Caco-2 (cell line): ENCODE results near the gene CETP. TPM values are rescaled to one million over a fixed set of nuclear protein-coding genes. Genes with fewer than 3 reads are reported as not detected.
A peak's percentile ranks its signal among the peaks of the same experiment; 100 is the strongest.

Experiments used
- BruUV-seq: library from RNA; stranded (reverse); fragments of 400-500 nt; replicated peaks from 2 replicates; lab custom pipeline; 2021; lab: Mats Ljungman, UMichigan
- CTCF ChIA-PET: fragments of 300-600 bp; sonication (Branson Sonifier 250); formaldehyde crosslinking; loops from one replicate; lab custom pipeline; 2022; ENCODE audit warnings: antibody characterized with exemption; lab: Charles Lee
- POLR2A ChIA-PET: fragments of 300-600 bp; sonication (Branson Sonifier 250); formaldehyde crosslinking; loops from one replicate; lab custom pipeline; 2022; ENCODE audit warnings: antibody characterized with exemption; lab: Charles Lee
- DNase-seq, 2 experiments: peaks; one replicate each; pipeline versions ENCODE4 v3.0.0 to v3.0.0-alpha.2; 2020 to 2022
- H3K27me3 ChIP-seq: replicated peaks from 2 replicates; pipeline ENCODE4 v1.6.0; 2011; ENCODE audit warnings: low read length; ENCODE audit not compliant: control insufficient read depth, insufficient read depth
- H3K36me3 ChIP-seq: 2 replicates; pipeline ENCODE4 v1.5.1; 2011; ENCODE audit warnings: low read length; ENCODE audit not compliant: control insufficient read depth, insufficient read depth
- H3K4me1 ChIP-seq: fragments of 250-450 bp; sonication (Bioruptor Pico); 2 replicates; pipeline ENCODE4 v1.5.1; 2020; ENCODE audit warnings: mild to moderate bottlenecking
- H3K4me3 ChIP-seq: 2 replicates; pipeline ENCODE4 v1.5.1; 2011; ENCODE audit warnings: low read depth, mild to moderate bottlenecking, control low read depth, low read length
- H3K9me3 ChIP-seq: fragments of 250-450 bp; sonication (Bioruptor Pico); 2 replicates; pipeline ENCODE4 v1.5.1; 2020; ENCODE audit warnings: mild to moderate bottlenecking, moderate library complexity
- H3K27ac Mint-ChIP-seq: one replicate; pipeline ENCODE4 v1.8.0; 2022; ENCODE audit warnings: mixed read lengths; ENCODE audit not compliant: unreplicated experiment
- H3K27me3 Mint-ChIP-seq: one replicate; pipeline ENCODE4 v1.8.0; 2022; ENCODE audit warnings: mixed read lengths; ENCODE audit not compliant: insufficient read depth, unreplicated experiment
- H3K36me3 Mint-ChIP-seq: one replicate; pipeline ENCODE4 v1.8.0; 2022; ENCODE audit warnings: mild to moderate bottlenecking, mixed read lengths; ENCODE audit not compliant: insufficient read depth, unreplicated experiment
- H3K4me1 Mint-ChIP-seq: one replicate; pipeline ENCODE4 v1.8.0; 2022; ENCODE audit warnings: low read depth, mixed read lengths; ENCODE audit not compliant: unreplicated experiment
- H3K4me3 Mint-ChIP-seq: one replicate; pipeline ENCODE4 v1.8.0; 2022; ENCODE audit warnings: mild to moderate bottlenecking, moderate library complexity, mixed read lengths; ENCODE audit not compliant: unreplicated experiment
- H3K9me3 Mint-ChIP-seq: one replicate; pipeline ENCODE4 v1.8.0; 2022; ENCODE audit warnings: mixed read lengths; ENCODE audit not compliant: unreplicated experiment
- intact Hi-C: fragments of 100-400 bp; cut with micrococcal nuclease; formaldehyde crosslinking; loops from one replicate; pipeline ENCODE4 v1.10.0; 2022; ENCODE audit not compliant: unreplicated experiment
- total RNA-seq: library from RNA; stranded (reverse); gene quantifications from 2 replicates; pipeline ENCODE4 v1.2.3, GENCODE V29; 2022
- TF ChIP-seq, protein P1 (sequence below), 2 experiments: fragments of 200-600 bp in 1 of 2; IDR thresholded peaks; 1 replicate in 1 of 2; 2 replicates in 1 of 2; pipeline versions ENCODE4 v1.5.1 to v1.8.0; 2011 to 2022; ENCODE audit warnings: antibody characterized with exemption in 1 of 2, control low read depth in 1 of 2, inconsistent platforms in 1 of 2, low read depth in 1 of 2, low read length in 1 of 2, mild to moderate bottlenecking in 1 of 2, moderate library complexity in 1 of 2; ENCODE audit not compliant: insufficient read depth in 1 of 2, severe bottlenecking in 1 of 2, unreplicated experiment in 1 of 2

CETP gene
- total RNA-seq, 1 experiment from 2014 or later = not detected

DNA sequence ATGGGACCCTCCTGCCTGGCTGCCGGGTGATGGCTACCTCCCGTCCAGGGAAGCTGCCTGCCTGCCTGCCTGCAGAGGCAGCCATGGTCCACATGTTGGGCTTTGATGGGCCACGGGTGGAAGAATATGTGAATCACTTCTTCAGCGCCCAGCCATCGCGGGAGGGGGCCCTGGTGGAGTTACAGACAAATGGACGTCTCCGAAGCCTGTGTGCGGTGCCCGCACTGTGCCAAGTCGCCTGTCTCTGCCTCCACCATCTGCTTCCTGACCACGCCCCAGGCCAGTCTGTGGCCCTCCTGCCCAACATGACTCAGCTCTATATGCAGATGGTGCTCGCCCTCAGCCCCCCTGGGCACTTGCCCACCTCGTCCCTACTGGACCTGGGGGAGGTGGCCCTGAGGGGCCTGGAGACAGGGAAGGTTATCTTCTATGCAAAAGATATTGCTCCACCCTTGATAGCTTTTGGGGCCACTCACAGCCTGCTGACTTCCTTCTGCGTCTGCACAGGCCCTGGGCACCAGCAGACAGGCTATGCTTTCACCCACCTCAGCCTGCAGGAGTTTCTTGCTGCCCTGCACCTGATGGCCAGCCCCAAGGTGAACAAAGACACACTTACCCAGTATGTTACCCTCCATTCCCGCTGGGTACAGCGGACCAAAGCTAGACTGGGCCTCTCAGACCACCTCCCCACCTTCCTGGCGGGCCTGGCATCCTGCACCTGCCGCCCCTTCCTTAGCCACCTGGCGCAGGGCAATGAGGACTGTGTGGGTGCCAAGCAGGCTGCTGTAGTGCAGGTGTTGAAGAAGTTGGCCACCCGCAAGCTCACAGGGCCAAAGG lies 64.4 kb downstream of the CETP start:
- no peak for DNase-seq
- Mint-ChIP-seq H3K4me3 (no peak overlapping the region), H3K27ac (no peak overlapping the region), H3K9me3 (no peaks in the 10 kb centered on the region), H3K36me3 (no peaks in the 10 kb centered on the region), H3K4me1 (no peaks in the 10 kb centered on the region), H3K27me3 (peaks cover 6% of the 10 kb centered on the region)
- H3K27me3 ChIP-seq = no peaks in the 10 kb centered on the region
- ChIA-PET CTCF (no interaction called here), POLR2A (no interaction called here)
- no peaks in the 10 kb centered on the region for H3K36me3 ChIP-seq
- no peaks in the 10 kb centered on the region for H3K4me1 ChIP-seq
- no peaks in the 10 kb centered on the region for H3K9me3 ChIP-seq
- no TSS peak for BruUV-seq
- TF ChIP-seq, protein P1, sequence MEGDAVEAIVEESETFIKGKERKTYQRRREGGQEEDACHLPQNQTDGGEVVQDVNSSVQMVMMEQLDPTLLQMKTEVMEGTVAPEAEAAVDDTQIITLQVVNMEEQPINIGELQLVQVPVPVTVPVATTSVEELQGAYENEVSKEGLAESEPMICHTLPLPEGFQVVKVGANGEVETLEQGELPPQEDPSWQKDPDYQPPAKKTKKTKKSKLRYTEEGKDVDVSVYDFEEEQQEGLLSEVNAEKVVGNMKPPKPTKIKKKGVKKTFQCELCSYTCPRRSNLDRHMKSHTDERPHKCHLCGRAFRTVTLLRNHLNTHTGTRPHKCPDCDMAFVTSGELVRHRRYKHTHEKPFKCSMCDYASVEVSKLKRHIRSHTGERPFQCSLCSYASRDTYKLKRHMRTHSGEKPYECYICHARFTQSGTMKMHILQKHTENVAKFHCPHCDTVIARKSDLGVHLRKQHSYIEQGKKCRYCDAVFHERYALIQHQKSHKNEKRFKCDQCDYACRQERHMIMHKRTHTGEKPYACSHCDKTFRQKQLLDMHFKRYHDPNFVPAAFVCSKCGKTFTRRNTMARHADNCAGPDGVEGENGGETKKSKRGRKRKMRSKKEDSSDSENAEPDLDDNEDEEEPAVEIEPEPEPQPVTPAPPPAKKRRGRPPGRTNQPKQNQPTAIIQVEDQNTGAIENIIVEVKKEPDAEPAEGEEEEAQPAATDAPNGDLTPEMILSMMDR (IDR thresholded peaks at IDR 0.05; ENCODE audit: insufficient read depth in 1 of 2, low read depth in 1 of 2, low read length in 1 of 2, severe bottlenecking in 1 of 2, unreplicated experiment in 1 of 2) = no peak
- intact Hi-C loops = no loop called here
- H3K4me3 ChIP-seq = no peak overlapping the region

DNA sequence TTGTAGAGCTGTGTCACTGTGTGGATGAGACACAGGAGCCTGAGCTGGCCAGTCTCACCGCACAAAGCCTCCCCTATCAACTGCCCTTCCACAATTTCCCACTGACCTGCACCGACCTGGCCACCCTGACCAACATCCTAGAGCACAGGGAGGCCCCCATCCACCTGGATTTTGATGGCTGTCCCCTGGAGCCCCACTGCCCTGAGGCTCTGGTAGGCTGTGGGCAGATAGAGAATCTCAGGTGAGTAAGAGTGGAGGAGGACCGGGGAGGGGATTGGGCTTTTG lies 65.0 kb downstream of the CETP start:
- H3K9me3 ChIP-seq = no peaks in the 10 kb centered on the region
- H3K36me3 ChIP-seq = no peaks in the 10 kb centered on the region
- ChIA-PET POLR2A (no interaction called here), CTCF (no interaction called here)
- no peak overlapping the region for H3K4me3 ChIP-seq
- no peaks in the 10 kb centered on the region for H3K9me3 Mint-ChIP-seq
- no peaks in the 10 kb centered on the region for H3K36me3 Mint-ChIP-seq
- H3K27me3 ChIP-seq = no peaks in the 10 kb centered on the region
- BruUV-seq = no TSS peak
- DNase-seq = peak in 1 of 2 experiments; percentile 10
- TF ChIP-seq, protein P1 (IDR thresholded peaks at IDR 0.05; ENCODE audit: insufficient read depth in 1 of 2, low read depth in 1 of 2, low read length in 1 of 2, severe bottlenecking in 1 of 2, unreplicated experiment in 1 of 2) = no peak
- intact Hi-C loops = no loop called here
- H3K4me1 Mint-ChIP-seq = no peaks in the 10 kb centered on the region
- peaks cover 4% of the 10 kb centered on the region for H3K27me3 Mint-ChIP-seq
- no peak overlapping the region for H3K27ac Mint-ChIP-seq
- no peak overlapping the region for H3K4me3 Mint-ChIP-seq
- no peaks in the 10 kb centered on the region for H3K4me1 ChIP-seq

DNA sequence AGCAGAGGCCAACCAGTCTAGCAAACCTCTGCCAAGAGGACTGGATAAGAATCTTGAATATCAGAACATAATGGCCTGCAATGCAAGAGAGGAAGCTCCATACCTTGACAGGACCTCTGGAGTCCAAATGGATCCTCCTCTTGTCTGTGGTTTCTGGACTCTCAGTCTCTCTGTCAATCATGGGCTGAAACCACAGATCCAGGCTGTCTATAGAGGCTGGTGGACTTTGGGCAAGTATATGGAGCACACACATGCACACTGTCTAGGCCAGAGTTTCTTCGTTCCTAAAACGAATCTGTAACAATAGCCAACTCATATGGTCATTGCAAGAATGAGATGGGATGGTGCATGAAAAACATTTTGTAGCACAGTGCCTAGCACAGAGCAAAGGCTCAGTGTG lies 65.3 kb downstream of the CETP start:
- no peaks in the 10 kb centered on the region for H3K27me3 ChIP-seq
- POLR2A ChIA-PET = no interaction called here
- DNase-seq = no peak
- TF ChIP-seq, protein P1 (IDR thresholded peaks at IDR 0.05; ENCODE audit: insufficient read depth in 1 of 2, low read depth in 1 of 2, low read length in 1 of 2, severe bottlenecking in 1 of 2, unreplicated experiment in 1 of 2) = no peak
- BruUV-seq = no TSS peak
- H3K27me3 Mint-ChIP-seq = peaks cover 4% of the 10 kb centered on the region
- CTCF ChIA-PET = no interaction called here
- H3K27ac Mint-ChIP-seq = no peak overlapping the region
- H3K36me3 ChIP-seq = no peaks in the 10 kb centered on the region
- H3K4me1 Mint-ChIP-seq = no peaks in the 10 kb centered on the region
- H3K36me3 Mint-ChIP-seq = no peaks in the 10 kb centered on the region
- no peak overlapping the region for H3K4me3 ChIP-seq
- H3K9me3 Mint-ChIP-seq = no peaks in the 10 kb centered on the region
- H3K4me1 ChIP-seq = no peaks in the 10 kb centered on the region
- H3K4me3 Mint-ChIP-seq = no peak overlapping the region
- intact Hi-C loops = no loop called here
- no peaks in the 10 kb centered on the region for H3K9me3 ChIP-seq
